IMR-90 (cell line): ENCODE measurements around the gene CD274. TPM values are rescaled to one million over a fixed set of nuclear protein-coding genes. Genes with fewer than 3 reads are reported as not detected.

Experiments used
- ATAC-seq: fragments of 200-7000 bp; cut with Tn5 transposase; 2 replicates; pipeline ENCODE4 v1.9.1; 2020; ENCODE audit warnings: low read depth, mild to moderate bottlenecking, moderate library complexity
- BruUV-seq: library from RNA; stranded (reverse); fragments of 400-500 nt; replicated peaks from 2 replicates; lab custom pipeline; 2021; lab: Mats Ljungman, UMichigan
- CTCF ChIA-PET: fragments of 300-600 bp; formaldehyde crosslinking; extraction: SDS; loops from one replicate; lab custom pipeline; 2021; ENCODE audit warnings: antibody characterized with exemption; lab: Yijun Ruan, JAX
- POLR2A ChIA-PET: fragments of 300-600 bp; sonication (Branson Sonifier 250); formaldehyde crosslinking; loops from one replicate; lab custom pipeline; 2022; ENCODE audit warnings: antibody characterized with exemption; ENCODE audit not compliant: unreplicated experiment; lab: Charles Lee
- DNase-seq: peaks from one replicate; pipeline ENCODE4 v3.0.0; 2013
- H2AFZ ChIP-seq: replicated peaks from 2 replicates; pipeline ENCODE3; 2013; ENCODE audit warnings: low read length, mild to moderate bottlenecking; ENCODE audit not compliant: poor library complexity
- H2AK5ac ChIP-seq: 2 replicates; pipeline ENCODE4 v1.6.1; 2013; ENCODE audit warnings: low read depth, low read length, inconsistent platforms
- H2AK9ac ChIP-seq: replicated peaks from 2 replicates; pipeline ENCODE3; 2013; ENCODE audit warnings: mild to moderate bottlenecking, low read depth, low read length, moderate library complexity; ENCODE audit not compliant: poor library complexity
- H2BK120ac ChIP-seq: 2 replicates; pipeline ENCODE4 v1.6.1; 2013; ENCODE audit warnings: low read depth, low read length, inconsistent platforms
- H2BK15ac ChIP-seq: 3 replicates; pipeline ENCODE4 v1.6.1; 2013; ENCODE audit warnings: low read depth, low read length, inconsistent platforms
- H2BK20ac ChIP-seq: 2 replicates; pipeline ENCODE4 v1.6.1; 2013; ENCODE audit warnings: low read depth, mild to moderate bottlenecking, inconsistent platforms, low read length, moderate library complexity
- H2BK5ac ChIP-seq: 2 replicates; pipeline ENCODE4 v1.6.1; 2013; ENCODE audit warnings: mild to moderate bottlenecking, low read depth, low read length, inconsistent platforms; ENCODE audit not compliant: poor library complexity, severe bottlenecking
- H3K14ac ChIP-seq: replicated peaks from 2 replicates; pipeline ENCODE4 v1.6.1; 2013; ENCODE audit warnings: low read depth, low read length, inconsistent platforms
- H3K18ac ChIP-seq: 2 replicates; pipeline ENCODE4 v1.6.1; 2013; ENCODE audit warnings: low read depth, low read length, control low read depth
- H3K23ac ChIP-seq: 2 replicates; pipeline ENCODE4 v1.6.1; 2013; ENCODE audit warnings: low read depth, low read length, inconsistent platforms
- H3K27ac ChIP-seq: 2 replicates; pipeline ENCODE4 v1.5.1; 2013; ENCODE audit warnings: mild to moderate bottlenecking, control low read depth, low read length; ENCODE audit not compliant: insufficient read depth
- H3K27me3 ChIP-seq: 2 replicates; pipeline ENCODE4 v1.6.1; 2013; ENCODE audit warnings: low read length; ENCODE audit not compliant: control insufficient read depth, insufficient read depth
- H3K36me3 ChIP-seq: 2 replicates; pipeline ENCODE4 v1.6.1; 2013; ENCODE audit warnings: low read length, mixed read lengths; ENCODE audit not compliant: control insufficient read depth, insufficient read depth
- H3K4ac ChIP-seq: 2 replicates; pipeline ENCODE4 v1.6.1; 2013; ENCODE audit warnings: low read depth, low read length, inconsistent platforms
- H3K4me1 ChIP-seq: 2 replicates; pipeline ENCODE4 v1.6.1; 2013; ENCODE audit warnings: low read length, mixed read lengths; ENCODE audit not compliant: control insufficient read depth, insufficient read depth
- H3K4me2 ChIP-seq: 2 replicates; pipeline ENCODE4 v1.6.1; 2013; ENCODE audit warnings: low read depth, mild to moderate bottlenecking, control low read depth, low read length, moderate library complexity
- H3K4me3 ChIP-seq: 2 replicates; pipeline ENCODE4 v1.5.1; 2013; ENCODE audit warnings: low read depth, mild to moderate bottlenecking, control low read depth, low read length, moderate library complexity; ENCODE audit not compliant: insufficient read depth
- H3K56ac ChIP-seq: 2 replicates; pipeline ENCODE4 v1.6.1; 2013; ENCODE audit warnings: low read length, inconsistent platforms; ENCODE audit not compliant: insufficient read depth; ENCODE audit errors: extremely low read depth
- H3K79me1 ChIP-seq, 2 experiments: 2 replicates each; pipeline ENCODE4 v1.6.1; 2013; ENCODE audit warnings: low read length in 2 of 2, inconsistent platforms in 1 of 2, low read depth in 1 of 2
- H3K9ac ChIP-seq: 2 replicates; pipeline ENCODE4 v1.6.1; 2013; ENCODE audit warnings: low read depth, low read length, control low read depth
- H3K9me1 ChIP-seq: 2 replicates; pipeline ENCODE4 v1.6.1; 2013; ENCODE audit warnings: low read length, inconsistent platforms; ENCODE audit not compliant: insufficient read depth
- H3K9me3 ChIP-seq: 2 replicates; pipeline ENCODE4 v1.6.1; 2013; ENCODE audit warnings: low read length; ENCODE audit not compliant: control insufficient read depth, insufficient read depth
- H4K20me1 ChIP-seq: 2 replicates; pipeline ENCODE4 v1.6.1; 2013; ENCODE audit warnings: low read length, inconsistent platforms; ENCODE audit not compliant: insufficient read depth
- H4K5ac ChIP-seq: 2 replicates; pipeline ENCODE4 v1.6.1; 2013; ENCODE audit warnings: mild to moderate bottlenecking, low read depth, low read length, control low read depth
- H4K8ac ChIP-seq, 2 experiments: 2 replicates each; pipeline ENCODE4 v1.6.1; 2013; ENCODE audit warnings: low read depth in 2 of 2, low read length in 2 of 2, control low read depth in 1 of 2, inconsistent platforms in 1 of 2
- H4K91ac ChIP-seq: 2 replicates; pipeline ENCODE4 v1.6.1; 2013; ENCODE audit warnings: low read depth, low read length, inconsistent platforms; ENCODE audit not compliant: insufficient read depth
- FOS ChIP-seq: fragments of 150-350 bp; IDR thresholded peaks from 2 replicates; pipeline ENCODE4 v1.6.1; 2016; ENCODE audit warnings: low read depth, low read length
- POLR2A ChIP-seq: IDR thresholded peaks from 2 replicates; pipeline ENCODE4 v1.6.1; 2012; ENCODE audit warnings: mild to moderate bottlenecking, low read depth, low read length
- WGBS, 2 experiments: methylation state at CpG; one replicate each; pipeline versions ENCODE4 v1.1.5 to v1.1.7; 2013; ENCODE audit warnings: missing lambda C conversion rate in 2 of 2; ENCODE audit not compliant: insufficient read length in 1 of 2; ENCODE audit errors: extremely low coverage in 2 of 2; 5-methylcytosine and 5-hydroxymethylcytosine counted together
- dilution Hi-C: fragments of 300-500 bp; cut with HindIII; formaldehyde crosslinking; loops from one replicate; pipeline ENCODE4 v1.14.3; 2018; ENCODE audit warnings: low sequenced_read_pairs; ENCODE audit not compliant: unreplicated experiment
- in situ Hi-C: fragments of 300-500 bp; cut with MboI; formaldehyde crosslinking; loops from 3 replicates; pipeline ENCODE4 v1.14.3; 2019; ENCODE audit warnings: low sequenced_read_pairs, inconsistent platforms, mixed read lengths
- intact Hi-C: fragments of 100-400 bp; cut with micrococcal nuclease; formaldehyde crosslinking; loops from 2 replicates; pipeline ENCODE4 v1.10.0; 2022
- polyA plus RNA-seq, 3 experiments: library from polyadenylated mRNA; depleted of rRNA; stranded (reverse); fragments of >200 nt; gene quantifications; 2 replicates each; pipeline ENCODE4 v1.2.3, GENCODE V29; 2012; ENCODE audit warnings: low replicate concordance in 1 of 3
- total RNA-seq: library from RNA; depleted of rRNA; stranded (reverse); fragments of >200 nt; gene quantifications from 2 replicates; pipeline ENCODE4 v1.2.3, GENCODE V29; 2012
- TF ChIP-seq, protein P1 (sequence below): fragments of 150-350 bp; IDR thresholded peaks from 2 replicates; pipeline ENCODE4 v1.6.1; 2016; ENCODE audit warnings: low read depth, mild to moderate bottlenecking, low read length, moderate library complexity, borderline replicate concordance

CD274 gene
- total and polyA plus RNA-seq, 2 of the 4 experiments (the other 2 are of a cell fraction): 17.4 to 19.4 TPM

DNA sequence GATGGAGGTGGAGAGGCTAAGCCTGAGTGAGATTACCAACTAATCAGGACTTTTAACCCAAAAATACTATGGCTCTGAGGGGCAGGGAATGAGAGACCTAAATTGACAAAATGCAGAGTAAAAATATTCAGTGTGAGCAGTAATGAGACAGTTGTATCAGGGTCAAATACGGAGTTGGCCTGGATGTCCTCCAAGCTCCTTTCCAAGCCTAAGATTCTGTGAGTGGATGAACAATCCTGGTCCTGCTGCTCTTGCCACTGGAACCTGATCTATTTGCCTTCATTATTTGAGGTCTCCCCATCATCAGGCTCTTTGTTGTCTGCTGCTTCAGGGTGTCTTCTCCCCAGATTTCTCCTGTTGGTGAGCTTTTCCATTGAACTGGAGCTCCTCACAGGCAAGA, 61.1 kb downstream of the CD274 start:
- Histone ChIP-seq H3K4ac (peak overlapping the region; percentile 96), H3K4me2 (peak overlapping the region; percentile 87), H4K8ac (peak overlapping the region; percentile 95 to 98), H3K56ac (peak overlapping the region; percentile 100), H2AK5ac (peak overlapping the region; percentile 56), H4K91ac (peak overlapping the region; percentile 99), H4K20me1 (no peaks in the 10 kb centered on the region), H3K9me3 (no peaks in the 10 kb centered on the region), H3K18ac (peak overlapping the region; percentile 82), H2BK120ac (peak overlapping the region; percentile 98), H2BK5ac (peak overlapping the region; percentile 99), H3K36me3 (no peaks in the 10 kb centered on the region; the same call in 1 of the 2 replicates), H3K9ac (peak overlapping the region; percentile 83), H4K5ac (peak overlapping the region; percentile 76), H3K79me1 (peaks cover 43 to 53% of the 10 kb centered on the region in 2 experiments; a peak in 3 of 4 replicates), H3K27ac (peak overlapping the region; percentile 94), H3K27me3 (no peaks in the 10 kb centered on the region), H3K23ac (peak overlapping the region; percentile 94), H2AFZ (no peak overlapping the region), H2BK20ac (peak overlapping the region; percentile 91), H3K9me1 (peaks cover 16% of the 10 kb centered on the region), H2BK15ac (peak overlapping the region; percentile 94), H3K4me3 (peak overlapping the region; percentile 52; the same call in 1 of the 2 replicates), H2AK9ac (peak overlapping the region; percentile 80), H3K14ac (peak overlapping the region; percentile 93), H3K4me1 (peaks cover 23% of the 10 kb centered on the region)
- WGBS, 2 experiments: 100% methylated on average over 1 of the region's 1 CpG; no CpG with 5 or more reads in 1 of the 2 experiments
- POLR2A ChIA-PET: interaction anchor here (1.5 to 2.0 kb wide), 3 partner anchors 61 to 76 kb away, joined by 5 to 11 read pairs (median 9); partner anchors contain the start of gene CD274
- DNase-seq: no peak
- intact Hi-C loops (loop anchor here (2.0 kb wide), 1 partner anchor 57 kb away; no protein-coding TSS in a partner anchor), dilution Hi-C loops (no loop called here), in situ Hi-C loops (loop anchor here (5.0 kb wide), 1 partner anchor 76 kb away; no protein-coding TSS in a partner anchor)
- CTCF ChIA-PET: interaction anchor here (0.6 to 0.9 kb wide), 2 partner anchors 79 to 325 kb away, joined by 3 read pairs; no protein-coding TSS in a partner anchor
- BruUV-seq: no TSS peak
- TF ChIP-seq FOS: no peak
- TF ChIP-seq, protein P1, sequence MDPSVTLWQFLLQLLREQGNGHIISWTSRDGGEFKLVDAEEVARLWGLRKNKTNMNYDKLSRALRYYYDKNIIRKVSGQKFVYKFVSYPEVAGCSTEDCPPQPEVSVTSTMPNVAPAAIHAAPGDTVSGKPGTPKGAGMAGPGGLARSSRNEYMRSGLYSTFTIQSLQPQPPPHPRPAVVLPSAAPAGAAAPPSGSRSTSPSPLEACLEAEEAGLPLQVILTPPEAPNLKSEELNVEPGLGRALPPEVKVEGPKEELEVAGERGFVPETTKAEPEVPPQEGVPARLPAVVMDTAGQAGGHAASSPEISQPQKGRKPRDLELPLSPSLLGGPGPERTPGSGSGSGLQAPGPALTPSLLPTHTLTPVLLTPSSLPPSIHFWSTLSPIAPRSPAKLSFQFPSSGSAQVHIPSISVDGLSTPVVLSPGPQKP: no peak
- TF ChIP-seq POLR2A: no peak
- 0 out of 2 replicates have a peak, but pooled peaks have one; percentile 2 for ATAC-seq
